Rectal smooth muscle tissue (tissue), 1 donor: ENCODE data around the gene MACROD2.

Source experiments
- H3K27ac ChIP-seq: one replicate; pipeline ENCODE4 v1.7.0; 2013; ENCODE audit warnings: low read depth, low read length, inconsistent platforms
- H3K27me3 ChIP-seq: one replicate; pipeline ENCODE4 v1.7.0; 2013; ENCODE audit warnings: low read length; ENCODE audit not compliant: control insufficient read depth, insufficient read depth
- H3K36me3 ChIP-seq: one replicate; pipeline ENCODE4 v1.7.0; 2013; ENCODE audit warnings: low read length; ENCODE audit not compliant: control insufficient read depth, insufficient read depth
- H3K4me1 ChIP-seq: one replicate; pipeline ENCODE4 v1.7.0; 2013; ENCODE audit warnings: low read length; ENCODE audit not compliant: control insufficient read depth, insufficient read depth
- H3K4me3 ChIP-seq: one replicate; pipeline ENCODE4 v1.7.0; 2013; ENCODE audit warnings: low read length
- H3K9ac ChIP-seq: one replicate; pipeline ENCODE4 v1.7.0; 2013; ENCODE audit warnings: low read length

Gene MACROD2

GRCh38 chr20:14413835-14414234 lies 418.5 kb downstream of the MACROD2 start:
- Histone ChIP-seq H3K4me1 (no peaks in the 10 kb centered on the region), H3K36me3 (no peaks in the 10 kb centered on the region), H3K4me3 (no peak overlapping the region), H3K27me3 (no peaks in the 10 kb centered on the region), H3K27ac (no peak overlapping the region), H3K9ac (no peak overlapping the region)

GRCh38 chr20:14414560-14414959 lies 419.2 kb downstream of the MACROD2 start:
- no peak overlapping the region for H3K27ac ChIP-seq

GRCh38 chr20:14415467-14415866 lies 420.2 kb downstream of the MACROD2 start:
- no peaks in the 10 kb centered on the region for H3K36me3 ChIP-seq
- no peak overlapping the region for H3K4me3 ChIP-seq
- no peaks in the 10 kb centered on the region for H3K27me3 ChIP-seq
- H3K9ac ChIP-seq, result no peak overlapping the region
- H3K27ac ChIP-seq, result no peak overlapping the region
- H3K4me1 ChIP-seq, result no peaks in the 10 kb centered on the region

More at GRCh38 chr20:14414560-14414959, 419.2 kb downstream of the MACROD2 start:
- no peak overlapping the region for H3K9ac ChIP-seq
- no peak overlapping the region for H3K4me3 ChIP-seq
- no peaks in the 10 kb centered on the region for H3K27me3 ChIP-seq
- no peaks in the 10 kb centered on the region for H3K4me1 ChIP-seq
- no peaks in the 10 kb centered on the region for H3K36me3 ChIP-seq

GRCh38 chr20:14418376-14418775 lies 423.1 kb downstream of the MACROD2 start:
- Histone ChIP-seq H3K4me1 (no peaks in the 10 kb centered on the region), H3K4me3 (no peak overlapping the region), H3K9ac (no peak overlapping the region), H3K27ac (no peak overlapping the region), H3K36me3 (no peaks in the 10 kb centered on the region), H3K27me3 (no peaks in the 10 kb centered on the region)

GRCh38 chr20:14422892-14423291 lies 427.6 kb downstream of the MACROD2 start:
- Histone ChIP-seq H3K4me3 (no peak overlapping the region), H3K27me3 (no peaks in the 10 kb centered on the region), H3K27ac (no peak overlapping the region), H3K9ac (no peak overlapping the region), H3K36me3 (no peaks in the 10 kb centered on the region), H3K4me1 (no peaks in the 10 kb centered on the region)

- Histone ChIP-seq H3K4me1 (no peaks in the 10 kb centered on the region), H3K27me3 (no peaks in the 10 kb centered on the region), H3K4me3 (no peak overlapping the region), H3K36me3 (no peaks in the 10 kb centered on the region), H3K27ac (no peak overlapping the region), H3K9ac (no peak overlapping the region)
Observed at GRCh38 chr20:14431568-14431967, 436.3 kb downstream of the MACROD2 start.

- Histone ChIP-seq H3K4me1 (no peaks in the 10 kb centered on the region), H3K4me3 (no peak overlapping the region), H3K9ac (no peak overlapping the region), H3K36me3 (no peaks in the 10 kb centered on the region), H3K27me3 (no peaks in the 10 kb centered on the region), H3K27ac (no peak overlapping the region)
Observed at GRCh38 chr20:14432085-14432484, 436.8 kb downstream of the MACROD2 start.

- no peak overlapping the region for H3K9ac ChIP-seq
- no peak overlapping the region for H3K4me3 ChIP-seq
- H3K36me3 ChIP-seq, result no peaks in the 10 kb centered on the region
- no peaks in the 10 kb centered on the region for H3K4me1 ChIP-seq
- no peak overlapping the region for H3K27ac ChIP-seq
- no peaks in the 10 kb centered on the region for H3K27me3 ChIP-seq
Observed at GRCh38 chr20:14432597-14432996, 437.3 kb downstream of the MACROD2 start.

- Histone ChIP-seq H3K36me3 (no peaks in the 10 kb centered on the region), H3K9ac (no peak overlapping the region), H3K4me3 (no peak overlapping the region), H3K27me3 (no peaks in the 10 kb centered on the region), H3K27ac (no peak overlapping the region), H3K4me1 (no peaks in the 10 kb centered on the region)
Observed at GRCh38 chr20:14434384-14435136, 439.2 kb downstream of the MACROD2 start.

- Histone ChIP-seq H3K36me3 (no peaks in the 10 kb centered on the region), H3K4me3 (no peak overlapping the region), H3K9ac (no peak overlapping the region), H3K4me1 (no peaks in the 10 kb centered on the region), H3K27me3 (no peaks in the 10 kb centered on the region), H3K27ac (no peak overlapping the region)
Observed at GRCh38 chr20:14441201-14441600, 445.9 kb downstream of the MACROD2 start.

GRCh38 chr20:14444106-14444505 lies 448.8 kb downstream of the MACROD2 start:
- Histone ChIP-seq H3K27me3 (no peaks in the 10 kb centered on the region), H3K9ac (no peak overlapping the region), H3K27ac (no peak overlapping the region), H3K36me3 (no peaks in the 10 kb centered on the region), H3K4me3 (no peak overlapping the region), H3K4me1 (no peaks in the 10 kb centered on the region)

- Histone ChIP-seq H3K36me3 (no peaks in the 10 kb centered on the region), H3K9ac (no peak overlapping the region), H3K27ac (no peak overlapping the region), H3K4me1 (no peaks in the 10 kb centered on the region), H3K27me3 (no peaks in the 10 kb centered on the region), H3K4me3 (no peak overlapping the region)
Observed at GRCh38 chr20:14445310-14445709, 450.0 kb downstream of the MACROD2 start.

- H3K27ac ChIP-seq, result no peak overlapping the region
- H3K36me3 ChIP-seq, result no peaks in the 10 kb centered on the region
- no peak overlapping the region for H3K4me3 ChIP-seq
- H3K27me3 ChIP-seq, result no peaks in the 10 kb centered on the region
- H3K9ac ChIP-seq, result no peak overlapping the region
- no peaks in the 10 kb centered on the region for H3K4me1 ChIP-seq
Observed at GRCh38 chr20:14445902-14446301, 450.6 kb downstream of the MACROD2 start.
